Panc1 (cell line): ENCODE data around the gene FARP2. TPM values are rescaled to one million over a fixed set of nuclear protein-coding genes. Genes with fewer than 3 reads are reported as not detected.

Experiments used
- ATAC-seq: fragments of 200-7000 bp; cut with Tn5 transposase; 2 replicates; pipeline ENCODE4 v1.9.1; 2020; ENCODE audit warnings: mild to moderate bottlenecking, moderate library complexity
- BruUV-seq: library from RNA; stranded (reverse); fragments of 400-500 nt; replicated peaks from 2 replicates; lab custom pipeline; 2021; lab: Mats Ljungman, UMichigan
- CTCF ChIA-PET: fragments of 300-600 bp; sonication (Branson Sonifier 250); formaldehyde crosslinking; loops from one replicate; lab custom pipeline; 2022; ENCODE audit warnings: antibody characterized with exemption; lab: Charles Lee
- POLR2A ChIA-PET: fragments of 300-600 bp; sonication (Branson Sonifier 250); formaldehyde crosslinking; loops from one replicate; lab custom pipeline; 2022; ENCODE audit warnings: antibody characterized with exemption; lab: Charles Lee
- DNase-seq: peaks from one replicate; pipeline ENCODE4 v3.0.0-alpha.2; 2010; ENCODE audit warnings: low read depth, low spot score
- H3K27ac ChIP-seq: 2 replicates; pipeline ENCODE4 v1.5.1; 2011; ENCODE audit warnings: mild to moderate bottlenecking, low read length, inconsistent platforms
- H3K27me3 ChIP-seq: fragments of 200-500 bp; sonication (Bioruptor generic); 2 replicates; pipeline ENCODE4 v1.6.0; 2014; ENCODE audit warnings: low read length, inconsistent platforms; ENCODE audit not compliant: control insufficient read depth, insufficient read depth
- H3K36me3 ChIP-seq: fragments of 200-500 bp; sonication (Bioruptor generic); 2 replicates; pipeline ENCODE4 v1.5.1; 2014; ENCODE audit warnings: inconsistent platforms, mild to moderate bottlenecking, low read length, moderate library complexity; ENCODE audit not compliant: control insufficient read depth, insufficient read depth
- H3K4me1 ChIP-seq: 2 replicates; pipeline ENCODE4 v1.5.1; 2011; ENCODE audit warnings: inconsistent platforms, mild to moderate bottlenecking, low read length, moderate library complexity; ENCODE audit not compliant: control insufficient read depth, insufficient read depth
- H3K4me3 ChIP-seq, 2 experiments: 2 replicates each; pipeline ENCODE4 v1.5.1; 2011 to 2012; ENCODE audit warnings: low read depth in 2 of 2, low read length in 2 of 2, mild to moderate bottlenecking in 2 of 2, inconsistent platforms in 1 of 2, moderate library complexity in 1 of 2
- H3K9me3 ChIP-seq: fragments of 200-500 bp; sonication (Bioruptor generic); 2 replicates; pipeline ENCODE4 v1.5.1; 2014; ENCODE audit warnings: low read depth, mild to moderate bottlenecking, inconsistent platforms, low read length, moderate library complexity; ENCODE audit not compliant: control insufficient read depth, insufficient read depth
- CTCF ChIP-seq: fragments of 450-650 bp; IDR thresholded peaks from 2 replicates; pipeline ENCODE4 v1.5.1; 2017; ENCODE audit warnings: mild to moderate bottlenecking
- POLR2AphosphoS5 ChIP-seq: IDR thresholded peaks from 2 replicates; pipeline ENCODE4 v1.6.1; 2012; ENCODE audit warnings: mild to moderate bottlenecking, low read depth, low read length, moderate library complexity
- REST ChIP-seq, 2 experiments: IDR thresholded peaks; 2 replicates each; pipeline ENCODE4 v1.6.1; 2011 to 2012; ENCODE audit warnings: low read depth in 2 of 2, control low read depth in 1 of 2, low read length in 1 of 2, mild to moderate bottlenecking in 1 of 2, moderate library complexity in 1 of 2; ENCODE audit not compliant: insufficient read depth in 1 of 2
- SIN3A ChIP-seq: IDR thresholded peaks from 2 replicates; pipeline ENCODE4 v1.6.1; 2012; ENCODE audit warnings: low read depth, mild to moderate bottlenecking, low read length, moderate library complexity, borderline replicate concordance; ENCODE audit not compliant: insufficient read depth
- TCF7L2 ChIP-seq: IDR thresholded peaks from 2 replicates; pipeline ENCODE4 v1.6.1; 2011; ENCODE audit warnings: mild to moderate bottlenecking, low read depth, low read length, inconsistent platforms
- in situ Hi-C: cut with HindIII; loops from 2 replicates; pipeline ENCODE4 v1.10.0; 2016; ENCODE audit warnings: low sequenced_read_pairs, low pct_unique_long_range_greater_than_20kb
- intact Hi-C: fragments of 100-400 bp; cut with micrococcal nuclease; formaldehyde crosslinking; loops from one replicate; pipeline ENCODE4 v1.10.0; 2022; ENCODE audit not compliant: unreplicated experiment
- total RNA-seq: library from RNA; stranded (reverse); gene quantifications from one replicate; pipeline ENCODE4 v1.2.1, GENCODE V29; 2021; ENCODE audit not compliant: unreplicated experiment

Gene FARP2
- total RNA-seq, 1 experiment from 2014 or later: 80.3 TPM

GRCh38 chr2:241534293-241534692 lies 178.2 kb downstream of the FARP2 start:
- CTCF ChIA-PET: no interaction called here
- BruUV-seq: no TSS peak
- intact Hi-C loops: no loop called here

GRCh38 chr2:241534701-241535375 lies 178.8 kb downstream of the FARP2 start:
- Histone ChIP-seq H3K36me3 (no peaks in the 10 kb centered on the region), H3K27ac (no peak overlapping the region), H3K9me3 (no peaks in the 10 kb centered on the region), H3K27me3 (no peaks in the 10 kb centered on the region), H3K4me1 (no peaks in the 10 kb centered on the region), H3K4me3 (no peak overlapping the region)
- intact Hi-C loops: no loop called here
- POLR2A ChIA-PET: no interaction called here
- TF ChIP-seq REST (IDR thresholded peaks at IDR 0.05; ENCODE audit: insufficient read depth in 1 of 2, low read depth in 2 of 2, low read length in 1 of 2) (no peak), TCF7L2 (no peak), POLR2AphosphoS5 (no peak), CTCF (no peak), SIN3A (no peak)
- DNase-seq (no peak), ATAC-seq (no peak)
- no TSS peak for BruUV-seq
- CTCF ChIA-PET: no interaction called here
- in situ Hi-C loops: no loop called here

More at GRCh38 chr2:241534293-241534692, 178.2 kb downstream of the FARP2 start:
- H3K27ac ChIP-seq: no peak overlapping the region
- in situ Hi-C loops: no loop called here
- H3K27me3 ChIP-seq: no peaks in the 10 kb centered on the region
- H3K36me3 ChIP-seq: no peaks in the 10 kb centered on the region
- DNase-seq (no peak), ATAC-seq (no peak)
- no peaks in the 10 kb centered on the region for H3K9me3 ChIP-seq
- POLR2A ChIA-PET: no interaction called here
- no peaks in the 10 kb centered on the region for H3K4me1 ChIP-seq
- TF ChIP-seq CTCF (no peak), SIN3A (no peak), REST (IDR thresholded peaks at IDR 0.05; ENCODE audit: insufficient read depth in 1 of 2, low read depth in 2 of 2, low read length in 1 of 2) (no peak)
- H3K4me3 ChIP-seq: no peak overlapping the region
